Natural killer cell (primary cell): Measurements from ENCODE around the gene PIGR. TPM values are rescaled to one million over a fixed set of nuclear protein-coding genes. Genes with fewer than 3 reads are reported as not detected.

Experiments
- ATAC-seq, 3 donors: fragments of 150-1000 bp in 2 of 3; fragments of 200-7000 bp in 1 of 3; cut with Tn5 transposase; 1 replicate in 1 of 3; 2 replicates in 2 of 3; pipeline ENCODE4 v1.10.0; 2021; ENCODE audit warnings: mild to moderate bottlenecking in 2 of 3, moderate library complexity in 2 of 3
- DNase-seq, 2 donors: peaks; one replicate each; pipeline versions ENCODE4 v3.0.0 to v3.0.0-alpha.2; 2013 to 2021; ENCODE audit warnings: mixed read lengths in 1 of 2
- H3K27ac ChIP-seq: one replicate; pipeline ENCODE4 v1.5.1; 2013; ENCODE audit warnings: mild to moderate bottlenecking, low read length
- H3K27me3 ChIP-seq: one replicate; pipeline ENCODE4 v1.6.1; 2013; ENCODE audit warnings: low read length; ENCODE audit not compliant: control insufficient read depth, insufficient read depth
- H3K36me3 ChIP-seq: one replicate; pipeline ENCODE4 v1.6.1; 2013; ENCODE audit warnings: low read length; ENCODE audit not compliant: control insufficient read depth, insufficient read depth
- H3K4me1 ChIP-seq: one replicate; pipeline ENCODE4 v1.6.1; 2013; ENCODE audit warnings: low read length; ENCODE audit not compliant: control insufficient read depth, insufficient read depth
- H3K4me3 ChIP-seq: one replicate; pipeline ENCODE4 v1.5.1; 2013; ENCODE audit warnings: low read length
- H3K9me3 ChIP-seq: one replicate; pipeline ENCODE4 v1.6.1; 2013; ENCODE audit warnings: low read length; ENCODE audit not compliant: control insufficient read depth, insufficient read depth
- H3K27ac Mint-ChIP-seq, 2 donors: one replicate each; pipeline ENCODE4 v1.8.0; 2022; ENCODE audit warnings: mild to moderate bottlenecking in 2 of 2, mixed read lengths in 2 of 2, moderate library complexity in 1 of 2
- H3K27me3 Mint-ChIP-seq, 2 donors: one replicate each; pipeline ENCODE4 v1.8.0; 2022; ENCODE audit warnings: low read depth in 2 of 2, mixed read lengths in 2 of 2
- H3K36me3 Mint-ChIP-seq: one replicate; pipeline ENCODE4 v1.8.0; 2022; ENCODE audit warnings: mixed read lengths
- H3K4me1 Mint-ChIP-seq, 2 donors: one replicate each; pipeline ENCODE4 v1.8.0; 2022; ENCODE audit warnings: mixed read lengths in 2 of 2
- H3K4me3 Mint-ChIP-seq: one replicate; pipeline ENCODE4 v1.8.0; 2022; ENCODE audit warnings: mild to moderate bottlenecking, moderate library complexity, mixed read lengths
- H3K9me3 Mint-ChIP-seq, 2 donors: one replicate each; pipeline ENCODE4 v1.8.0; 2022; ENCODE audit warnings: mixed read lengths in 2 of 2
- CTCF ChIP-seq: fragments of 200-600 bp; IDR thresholded peaks from one replicate; pipeline ENCODE4 v1.8.0; 2022; ENCODE audit warnings: antibody characterized with exemption
- WGBS: methylation state at CpG from one replicate; pipeline ENCODE4 v1.1.7; 2013; ENCODE audit warnings: missing lambda C conversion rate; ENCODE audit not compliant: insufficient coverage; 5-methylcytosine and 5-hydroxymethylcytosine counted together
- intact Hi-C: fragments of 100-400 bp; cut with micrococcal nuclease; formaldehyde crosslinking; loops from one replicate; pipeline ENCODE4 v1.14.2; 2022
- total RNA-seq, 4 donors: library from RNA; stranded (reverse); fragments of 120-200 nt in 1 of 4; gene quantifications; one replicate each; pipeline versions ENCODE4 v1.2.3 to v1.2.4, GENCODE V29; 2013 to 2022

The PIGR gene
- total RNA-seq, 3 donors from 2014 or later (not counting 1 experiment from before 2014, with no cell fraction given), result 0.38 TPM; not detected in 2

GRCh38 chr1:206955476-206956451 lies 9.5 kb upstream of the PIGR start:
- H3K4me3 Mint-ChIP-seq, result no peak overlapping the region
- H3K27me3 ChIP-seq, result no peaks in the 10 kb centered on the region
- no peak overlapping the region for H3K27ac ChIP-seq
- TF ChIP-seq CTCF, result no peak
- no peak overlapping the region for H3K4me3 ChIP-seq
- 76% methylated on average over 11 of the region's 11 CpGs for WGBS
- no peaks in the 10 kb centered on the region for H3K9me3 ChIP-seq
- H3K9me3 Mint-ChIP-seq, result no peaks in the 10 kb centered on the region
- H3K27ac Mint-ChIP-seq, result no peak overlapping the region
- no peaks in the 10 kb centered on the region for H3K4me1 Mint-ChIP-seq
- no peaks in the 10 kb centered on the region for H3K27me3 Mint-ChIP-seq
- no peaks in the 10 kb centered on the region for H3K36me3 Mint-ChIP-seq
- DNase-seq (no peak), ATAC-seq (no peak)
- no peaks in the 10 kb centered on the region for H3K36me3 ChIP-seq
- intact Hi-C loops, result no loop called here
- no peaks in the 10 kb centered on the region for H3K4me1 ChIP-seq

- Mint-ChIP-seq H3K36me3 (no peaks in the 10 kb centered on the region), H3K27me3 (no peaks in the 10 kb centered on the region), H3K4me1 (no peaks in the 10 kb centered on the region), H3K27ac (no peak overlapping the region), H3K4me3 (no peak overlapping the region), H3K9me3 (no peaks in the 10 kb centered on the region)
- DNase-seq (no peak), ATAC-seq (no peak)
- Histone ChIP-seq H3K27ac (no peak overlapping the region), H3K27me3 (no peaks in the 10 kb centered on the region), H3K36me3 (no peaks in the 10 kb centered on the region), H3K4me3 (no peak overlapping the region), H3K9me3 (no peaks in the 10 kb centered on the region), H3K4me1 (no peaks in the 10 kb centered on the region)
- 86% methylated on average over 9 of the region's 10 CpGs for whole genome bisulfite sequencing
- intact Hi-C loops, result no loop called here
- TF ChIP-seq CTCF, result no peak
Observed at GRCh38 chr1:206954459-206955342, 8.4 kb upstream of the PIGR start.

DNA sequence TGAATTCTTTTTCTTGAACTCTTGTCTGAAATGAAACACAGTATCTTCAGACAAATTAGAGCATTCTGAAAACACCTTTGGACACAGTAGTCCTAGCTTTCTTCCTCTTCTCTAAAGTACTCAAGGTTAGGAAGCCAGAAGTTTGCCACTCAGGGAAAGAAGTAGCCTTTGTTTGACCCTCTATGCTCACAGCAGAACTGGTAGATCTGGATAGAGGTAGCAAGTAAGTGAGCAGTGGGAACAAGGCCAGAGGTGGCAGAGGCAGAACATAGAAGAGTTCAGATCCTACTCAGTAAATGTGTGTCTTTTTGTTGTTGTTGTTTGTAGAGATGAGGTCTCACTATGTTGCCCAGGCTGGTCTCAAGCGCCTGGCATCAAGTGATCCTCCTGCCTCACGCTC lies 7.4 kb upstream of the PIGR start:
- Histone ChIP-seq H3K4me3 (no peak overlapping the region), H3K27ac (no peak overlapping the region), H3K4me1 (no peaks in the 10 kb centered on the region), H3K27me3 (no peaks in the 10 kb centered on the region), H3K9me3 (no peaks in the 10 kb centered on the region), H3K36me3 (no peaks in the 10 kb centered on the region)
- intact Hi-C loops, result no loop called here
- TF ChIP-seq CTCF, result no peak
- H3K27ac Mint-ChIP-seq, result no peak overlapping the region
- 97% methylated on average over 2 of the region's 2 CpGs for WGBS
- no peaks in the 10 kb centered on the region for H3K9me3 Mint-ChIP-seq
- ATAC-seq, result no peak
- H3K27me3 Mint-ChIP-seq, result no peaks in the 10 kb centered on the region
- no peak for DNase-seq
- H3K36me3 Mint-ChIP-seq, result no peaks in the 10 kb centered on the region
- H3K4me3 Mint-ChIP-seq, result no peak overlapping the region
- no peaks in the 10 kb centered on the region for H3K4me1 Mint-ChIP-seq
